Measurements from ENCODE around the gene POR.

Gene POR

GRCh38 chr7:75920431-75921161 is 5.6 kb downstream of the POR start:
- DNase-seq (ENCODE audit: low spot score in 2 of 2) (no peak), ATAC-seq (peak; percentile 52)
- peaks cover 21% of the 10 kb centered on the region for H3K4me1 Mint-ChIP-seq

GRCh38 chr7:75921479-75921878 is 6.5 kb downstream of the POR start:
- H3K4me1 Mint-ChIP-seq: peaks cover 21% of the 10 kb centered on the region
- ATAC-seq (no peak), DNase-seq (ENCODE audit: low spot score in 2 of 2) (no peak)
- no peaks in the 10 kb centered on the region for H3K9me3 Mint-ChIP-seq
- no peak overlapping the region for H3K4me3 Mint-ChIP-seq
- H3K27ac Mint-ChIP-seq: no peak overlapping the region
- no peaks in the 10 kb centered on the region for H3K36me3 Mint-ChIP-seq

More at GRCh38 chr7:75920431-75921161, 5.6 kb downstream of the POR start:
- H3K36me3 Mint-ChIP-seq: peaks cover 4% of the 10 kb centered on the region
- H3K4me3 Mint-ChIP-seq: no peak overlapping the region
- no peaks in the 10 kb centered on the region for H3K9me3 Mint-ChIP-seq
- H3K27ac Mint-ChIP-seq: no peak overlapping the region

GRCh38 chr7:75922966-75923603 is 8.1 kb downstream of the POR start:
- Mint-ChIP-seq H3K36me3 (no peaks in the 10 kb centered on the region), H3K27ac (no peak overlapping the region), H3K4me1 (peaks cover 22% of the 10 kb centered on the region), H3K4me3 (no peak overlapping the region), H3K9me3 (no peaks in the 10 kb centered on the region)
- no peak for ATAC-seq
- DNase-seq (ENCODE audit: low spot score in 2 of 2): no peak

- ATAC-seq (no peak), DNase-seq (ENCODE audit: low spot score in 2 of 2) (no peak)
- H3K36me3 Mint-ChIP-seq: no peaks in the 10 kb centered on the region
- H3K9me3 Mint-ChIP-seq: no peaks in the 10 kb centered on the region
- no peak overlapping the region for H3K4me3 Mint-ChIP-seq
- no peak overlapping the region for H3K27ac Mint-ChIP-seq
- H3K4me1 Mint-ChIP-seq: peaks cover 20% of the 10 kb centered on the region
These were observed 9.3 kb downstream of the POR start for GRCh38 chr7:75924256-75924655.

- no peaks in the 10 kb centered on the region for H3K36me3 Mint-ChIP-seq
- ATAC-seq: no peak
- H3K4me1 Mint-ChIP-seq: peaks cover 15% of the 10 kb centered on the region
- DNase-seq (ENCODE audit: low spot score in 2 of 2): no peak
- no peak overlapping the region for H3K4me3 Mint-ChIP-seq
- H3K27ac Mint-ChIP-seq: no peak overlapping the region
- no peaks in the 10 kb centered on the region for H3K9me3 Mint-ChIP-seq
These were observed 9.9 kb downstream of the POR start for GRCh38 chr7:75924889-75925288.

GRCh38 chr7:75925717-75926435 is 10.9 kb downstream of the POR start:
- ATAC-seq (no peak), DNase-seq (ENCODE audit: low spot score in 2 of 2) (no peak)
- Mint-ChIP-seq H3K4me3 (no peak overlapping the region), H3K36me3 (no peaks in the 10 kb centered on the region), H3K27ac (peak overlapping the region; percentile 63), H3K4me1 (peaks cover 15% of the 10 kb centered on the region), H3K9me3 (no peaks in the 10 kb centered on the region)

GRCh38 chr7:75928568-75928914 is 13.6 kb downstream of the POR start:
- H3K36me3 Mint-ChIP-seq: peaks cover 10% of the 10 kb centered on the region
- no peaks in the 10 kb centered on the region for H3K9me3 Mint-ChIP-seq
- DNase-seq (ENCODE audit: low spot score in 2 of 2) (no peak), ATAC-seq (peak; percentile 68)
- H3K4me3 Mint-ChIP-seq: no peak overlapping the region
- H3K27ac Mint-ChIP-seq: peak overlapping the region; percentile 37
- H3K4me1 Mint-ChIP-seq: peaks cover 8% of the 10 kb centered on the region

- H3K27ac Mint-ChIP-seq: no peak overlapping the region
- no peaks in the 10 kb centered on the region for H3K9me3 Mint-ChIP-seq
- peaks cover 8% of the 10 kb centered on the region for H3K4me1 Mint-ChIP-seq
- DNase-seq (ENCODE audit: low spot score in 2 of 2): no peak
- ATAC-seq: no peak
- peaks cover 10% of the 10 kb centered on the region for H3K36me3 Mint-ChIP-seq
- H3K4me3 Mint-ChIP-seq: no peak overlapping the region
These were observed 16.7 kb downstream of the POR start for GRCh38 chr7:75931680-75932079.

GRCh38 chr7:75937958-75938786 is 23.2 kb downstream of the POR start:
- ATAC-seq (no peak), DNase-seq (ENCODE audit: low spot score in 2 of 2) (no peak)
- no peaks in the 10 kb centered on the region for H3K4me1 Mint-ChIP-seq
- H3K36me3 Mint-ChIP-seq: no peaks in the 10 kb centered on the region
- H3K27ac Mint-ChIP-seq: no peak overlapping the region
- no peaks in the 10 kb centered on the region for H3K9me3 Mint-ChIP-seq
- no peak overlapping the region for H3K4me3 Mint-ChIP-seq

- H3K27ac Mint-ChIP-seq: no peak overlapping the region
- H3K4me1 Mint-ChIP-seq: no peaks in the 10 kb centered on the region
- DNase-seq (ENCODE audit: low spot score in 2 of 2): no peak
- ATAC-seq: no peak
- H3K4me3 Mint-ChIP-seq: no peak overlapping the region
- H3K9me3 Mint-ChIP-seq: no peaks in the 10 kb centered on the region
- H3K36me3 Mint-ChIP-seq: no peaks in the 10 kb centered on the region
These were observed 24.0 kb downstream of the POR start for GRCh38 chr7:75938921-75939320.

GRCh38 chr7:75943864-75944263 is 28.9 kb downstream of the POR start:
- DNase-seq (ENCODE audit: low spot score in 2 of 2): no peak
- no peak for ATAC-seq
- no peak overlapping the region for H3K4me3 Mint-ChIP-seq
- H3K27ac Mint-ChIP-seq: no peak overlapping the region
- peaks cover 23% of the 10 kb centered on the region for H3K4me1 Mint-ChIP-seq
- H3K36me3 Mint-ChIP-seq: no peaks in the 10 kb centered on the region
- no peaks in the 10 kb centered on the region for H3K9me3 Mint-ChIP-seq

- H3K4me3 Mint-ChIP-seq: no peak overlapping the region
- H3K36me3 Mint-ChIP-seq: no peaks in the 10 kb centered on the region
- H3K9me3 Mint-ChIP-seq: no peaks in the 10 kb centered on the region
- no peak overlapping the region for H3K27ac Mint-ChIP-seq
- DNase-seq (ENCODE audit: low spot score in 2 of 2): no peak
- H3K4me1 Mint-ChIP-seq: peaks cover 23% of the 10 kb centered on the region
- ATAC-seq: peak; percentile 64
These were observed 29.6 kb downstream of the POR start for GRCh38 chr7:75944507-75944906.

GRCh38 chr7:75945297-75946168 is 30.6 kb downstream of the POR start:
- Mint-ChIP-seq H3K4me3 (no peak overlapping the region), H3K27ac (no peak overlapping the region), H3K9me3 (no peaks in the 10 kb centered on the region), H3K36me3 (no peaks in the 10 kb centered on the region), H3K4me1 (peaks cover 23% of the 10 kb centered on the region)
- ATAC-seq: peak; percentile 45
- DNase-seq (ENCODE audit: low spot score in 2 of 2): peak in 1 of 2 donors; percentile 51

- DNase-seq (ENCODE audit: low spot score in 2 of 2) (no peak), ATAC-seq (no peak)
- Mint-ChIP-seq H3K4me3 (no peak overlapping the region), H3K4me1 (peaks cover 23% of the 10 kb centered on the region), H3K9me3 (no peaks in the 10 kb centered on the region), H3K27ac (no peak overlapping the region), H3K36me3 (no peaks in the 10 kb centered on the region)
These were observed 31.4 kb downstream of the POR start for GRCh38 chr7:75946207-75946855.

All from stimulated activated effector memory CD8-positive, alpha-beta T cell treated with anti-CD3 and anti-CD28 coated beads, Interleukin-12 subunit alpha, Interleukin-12 subunit beta, amount 100 ng/mL, for 72 hours (primary cell).